Measurements from ENCODE around the gene PLOD1. TPM values are rescaled to one million over a fixed set of nuclear protein-coding genes. Genes with fewer than 3 reads are reported as not detected.
A peak's percentile ranks its signal among the peaks of the same experiment; 100 is the strongest.

The PLOD1 gene
- total RNA-seq, 1 donor, result 309 TPM

GRCh38 chr1:11961230-11961629, 26.7 kb downstream of the PLOD1 start:
- DNase-seq (ENCODE audit: low read depth), result peak; percentile 88
- no peak overlapping the region for H3K4me3 ChIP-seq (ENCODE audit: low read depth, low read length)
- no peak for TF ChIP-seq CTCF (IDR thresholded peaks at IDR 0.05; ENCODE audit: insufficient read depth, low read depth, low read length)

- DNase-seq (ENCODE audit: low read depth), result no peak
- TF ChIP-seq CTCF (IDR thresholded peaks at IDR 0.05; ENCODE audit: insufficient read depth, low read depth, low read length), result no peak
- no peak overlapping the region for H3K4me3 ChIP-seq (ENCODE audit: low read depth, low read length)
Observed at GRCh38 chr1:11963622-11964021, 29.1 kb downstream of the PLOD1 start.

GRCh38 chr1:11964656-11965055, 30.1 kb downstream of the PLOD1 start:
- TF ChIP-seq CTCF (IDR thresholded peaks at IDR 0.05; ENCODE audit: insufficient read depth, low read depth, low read length), result no peak
- H3K4me3 ChIP-seq (ENCODE audit: low read depth, low read length), result no peak overlapping the region
- DNase-seq (ENCODE audit: low read depth), result no peak

DNA sequence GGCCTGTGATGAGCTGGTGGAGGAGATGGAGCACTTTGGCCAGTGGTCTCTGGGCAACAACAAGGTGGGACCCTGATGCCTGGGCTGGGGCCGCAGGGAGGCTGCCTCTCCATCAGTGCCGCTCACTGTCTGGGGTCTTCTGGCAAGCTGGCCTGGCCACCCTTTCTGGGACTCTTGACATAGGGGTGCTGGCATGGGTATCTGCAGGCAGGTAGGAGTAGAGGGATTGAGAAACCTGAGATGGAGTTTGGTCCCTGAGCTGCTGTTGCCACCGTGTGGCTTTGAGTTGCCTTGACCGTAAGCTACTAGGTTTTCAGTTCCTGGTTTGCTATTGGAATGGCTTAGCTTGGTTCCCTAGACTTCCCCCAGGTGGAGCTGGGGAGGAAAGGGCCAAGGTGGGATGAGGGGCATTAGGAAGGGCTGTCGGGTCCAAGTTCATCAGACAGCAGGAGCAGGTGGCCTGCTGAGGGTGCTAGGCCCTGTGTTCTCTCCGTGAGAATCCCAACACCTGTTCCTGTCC, 32.6 kb downstream of the PLOD1 start:
- peak; percentile 34 for DNase-seq (ENCODE audit: low read depth)
- peak; percentile 45 for TF ChIP-seq CTCF (IDR thresholded peaks at IDR 0.05; ENCODE audit: insufficient read depth, low read depth, low read length)
- no peak overlapping the region for H3K4me3 ChIP-seq (ENCODE audit: low read depth, low read length)

DNA sequence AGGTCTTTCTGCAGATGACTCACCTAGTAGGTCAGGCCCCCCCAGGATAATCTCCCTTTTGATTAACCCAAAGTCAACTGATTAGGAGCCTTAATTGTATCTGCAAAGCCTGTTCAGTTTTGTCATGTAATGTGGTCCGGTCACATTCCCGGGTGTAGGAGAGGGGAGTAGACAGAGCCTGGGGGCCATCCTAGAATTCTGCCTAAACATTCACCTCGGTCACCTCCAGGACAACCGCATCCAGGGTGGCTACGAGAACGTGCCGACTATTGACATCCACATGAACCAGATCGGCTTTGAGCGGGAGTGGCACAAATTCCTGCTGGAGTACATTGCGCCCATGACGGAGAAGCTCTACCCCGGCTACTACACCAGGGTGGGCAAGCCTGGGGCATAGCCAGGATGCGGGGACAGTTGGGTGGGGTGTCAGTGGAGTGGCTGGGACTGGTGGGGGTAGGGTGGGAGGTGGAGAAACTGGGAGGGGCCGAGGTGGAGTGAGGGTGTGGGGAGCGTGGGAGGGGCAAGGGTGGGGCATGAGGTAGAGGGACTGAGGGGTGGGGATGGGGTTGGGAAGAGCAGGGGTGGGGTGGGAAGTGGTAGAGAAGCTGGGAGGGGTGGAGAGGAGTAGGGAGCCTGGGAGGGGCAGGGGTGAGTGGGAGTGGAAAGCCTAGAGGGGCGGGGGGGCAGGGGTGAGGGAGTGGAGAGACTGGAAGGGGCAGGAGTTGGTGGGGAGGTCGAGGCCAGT, 36.1 kb downstream of the PLOD1 start:
- H3K4me3 ChIP-seq (ENCODE audit: low read depth, low read length), result no peak overlapping the region
- no peak for DNase-seq (ENCODE audit: low read depth)
- TF ChIP-seq CTCF (IDR thresholded peaks at IDR 0.05; ENCODE audit: insufficient read depth, low read depth, low read length), result no peak

DNA sequence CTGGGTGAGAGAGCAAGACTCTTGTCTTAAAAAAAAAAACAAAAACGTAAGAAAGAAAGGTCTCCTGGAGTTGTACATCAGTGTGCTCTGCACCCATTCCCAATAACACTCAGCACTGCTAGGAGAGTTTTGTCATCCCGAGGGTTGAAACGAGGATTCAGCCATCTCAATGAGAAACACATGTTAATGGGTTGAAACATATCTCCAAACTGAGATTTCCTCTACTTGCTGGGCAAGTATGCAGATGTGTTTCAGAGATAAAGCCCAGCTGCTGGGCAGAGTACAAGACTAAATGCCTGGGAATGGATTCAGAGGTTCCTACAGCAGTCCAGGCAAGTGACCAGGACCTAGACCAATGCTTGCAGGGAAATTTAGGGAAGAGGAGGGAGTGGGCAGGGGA, 43.1 kb downstream of the PLOD1 start:
- no peak for TF ChIP-seq CTCF (IDR thresholded peaks at IDR 0.05; ENCODE audit: insufficient read depth, low read depth, low read length)
- peak; percentile 70 for DNase-seq (ENCODE audit: low read depth)
- H3K4me3 ChIP-seq (ENCODE audit: low read depth, low read length), result no peak overlapping the region
